ENCODE data around the gene LCLAT1. TPM values are rescaled to one million over a fixed set of nuclear protein-coding genes. Genes with fewer than 3 reads are reported as not detected.

LCLAT1 gene
- total RNA-seq, 1 experiment from 2014 or later, result 32.9 TPM

DNA sequence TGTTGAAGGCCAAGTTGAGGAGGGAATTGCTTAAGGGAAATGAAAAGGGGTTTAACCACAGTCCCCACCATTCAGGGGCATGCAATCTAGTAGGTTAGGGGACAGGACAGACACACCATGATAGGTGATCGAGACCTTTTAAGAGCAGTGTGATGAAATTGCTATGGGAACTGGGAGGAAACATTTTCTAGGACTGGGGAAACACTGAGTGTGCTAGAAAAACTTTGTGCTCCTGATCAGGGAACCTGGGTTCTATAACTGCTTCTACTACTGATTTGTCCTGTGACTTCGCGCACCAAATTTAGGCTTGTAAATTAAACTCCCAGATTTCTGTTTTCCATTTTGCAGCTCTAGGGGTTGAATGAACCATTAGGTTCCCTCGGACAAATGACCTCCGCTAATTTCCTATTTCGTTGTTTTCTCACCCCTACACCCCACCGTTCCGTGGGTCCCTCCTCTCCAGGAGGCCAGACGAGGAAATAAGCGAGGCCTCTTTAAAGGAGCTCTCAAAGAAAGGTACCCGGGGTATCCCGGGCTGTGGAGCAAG, 371 bp upstream of the LCLAT1 start:
- Histone ChIP-seq H3K4me2 (ENCODE audit: insufficient read depth, insufficient read length, low read length) (peak overlapping the region; percentile 58), H3K23me2 (ENCODE audit: insufficient read length, low read depth, low read length, poor library complexity, severe bottlenecking) (peaks cover 4% of the 10 kb centered on the region), H2BK5ac (ENCODE audit: insufficient read length, low read length) (no peak overlapping the region), H3K4ac (ENCODE audit: low read depth, low read length) (no peak overlapping the region), H2BK20ac (ENCODE audit: low read depth, low read length, poor library complexity, severe bottlenecking) (no peak overlapping the region), H3K79me1 (ENCODE audit: insufficient read depth, low read depth, low read length, poor library complexity, severe bottlenecking) (peaks cover 2% of the 10 kb centered on the region), H2AK5ac (ENCODE audit: insufficient read length, low read length) (no peak overlapping the region), H3T11ph (ENCODE audit: low read length) (no peak overlapping the region), H3K27ac (ENCODE audit: insufficient read length, low read depth, low read length) (no peak overlapping the region), H3K27me3 (ENCODE audit: insufficient read depth, low read length) (no peaks in the 10 kb centered on the region), H4K91ac (ENCODE audit: insufficient read length, low read depth, low read length) (no peak overlapping the region), H3K18ac (ENCODE audit: insufficient read length, low read depth, low read length) (peak overlapping the region; percentile 43), H2BK120ac (ENCODE audit: low read depth, low read length, poor library complexity, severe bottlenecking) (no peak overlapping the region), H4K20me1 (ENCODE audit: control insufficient read depth, insufficient read depth, insufficient read length) (no peaks in the 10 kb centered on the region), H3K23ac (ENCODE audit: insufficient read length, low read depth, low read length) (no peak overlapping the region), H4K8ac (replicated peaks; ENCODE audit: insufficient read length, low read depth, low read length) (no peak overlapping the region), H3K56ac (ENCODE audit: insufficient read length, low read depth, low read length) (no peak overlapping the region), H2BK12ac (ENCODE audit: insufficient read length, low read depth, low read length) (no peak overlapping the region), H3K9me3 (ENCODE audit: control insufficient read depth, low read depth, low read length) (no peaks in the 10 kb centered on the region), H4K5ac (ENCODE audit: insufficient read length, low read depth, low read length) (no peak overlapping the region), H3K14ac (ENCODE audit: insufficient read depth, low read length) (no peak overlapping the region), H2AFZ (ENCODE audit: low read length) (no peak overlapping the region), H3K9ac (ENCODE audit: extremely low read depth, insufficient read length, low read length) (peak overlapping the region; percentile 36), H3K79me2 (ENCODE audit: insufficient read depth, low read length) (peaks cover 9% of the 10 kb centered on the region; the same call in 1 of the 2 replicates), H3K4me1 (ENCODE audit: insufficient read depth, low read length) (no peaks in the 10 kb centered on the region), H2BK15ac (ENCODE audit: low read depth, low read length) (no peak overlapping the region)
- Mint-ChIP-seq H3K9me3 (no peaks in the 10 kb centered on the region), H3K36me3 (ENCODE audit: insufficient read depth in 1 of 3, low read depth in 3 of 3) (0 out of 7 replicates have a peak, but pooled peaks cover 0 to 6% (median 1%) of the 10 kb centered on the region in 3 experiments), H3K27me3 (ENCODE audit: low read depth) (peaks cover 13% of the 10 kb centered on the region), H3K27ac (peak overlapping the region in 2 of 3 experiments; percentile 94 to 99; a peak in 4 of 7 replicates), H3K4me3 (peak overlapping the region; percentile 87 to 92), H3K4me1 (peaks cover 19 to 21% of the 10 kb centered on the region in 2 experiments)
- no peak for DNase-seq
- TF ChIP-seq, protein P1, sequence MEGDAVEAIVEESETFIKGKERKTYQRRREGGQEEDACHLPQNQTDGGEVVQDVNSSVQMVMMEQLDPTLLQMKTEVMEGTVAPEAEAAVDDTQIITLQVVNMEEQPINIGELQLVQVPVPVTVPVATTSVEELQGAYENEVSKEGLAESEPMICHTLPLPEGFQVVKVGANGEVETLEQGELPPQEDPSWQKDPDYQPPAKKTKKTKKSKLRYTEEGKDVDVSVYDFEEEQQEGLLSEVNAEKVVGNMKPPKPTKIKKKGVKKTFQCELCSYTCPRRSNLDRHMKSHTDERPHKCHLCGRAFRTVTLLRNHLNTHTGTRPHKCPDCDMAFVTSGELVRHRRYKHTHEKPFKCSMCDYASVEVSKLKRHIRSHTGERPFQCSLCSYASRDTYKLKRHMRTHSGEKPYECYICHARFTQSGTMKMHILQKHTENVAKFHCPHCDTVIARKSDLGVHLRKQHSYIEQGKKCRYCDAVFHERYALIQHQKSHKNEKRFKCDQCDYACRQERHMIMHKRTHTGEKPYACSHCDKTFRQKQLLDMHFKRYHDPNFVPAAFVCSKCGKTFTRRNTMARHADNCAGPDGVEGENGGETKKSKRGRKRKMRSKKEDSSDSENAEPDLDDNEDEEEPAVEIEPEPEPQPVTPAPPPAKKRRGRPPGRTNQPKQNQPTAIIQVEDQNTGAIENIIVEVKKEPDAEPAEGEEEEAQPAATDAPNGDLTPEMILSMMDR (conservative IDR thresholded peaks at IDR 0.05), result no peak
- no CpG with 5 or more reads among the region's 12 CpGs for WGBS (ENCODE audit: extremely low coverage, insufficient read length, low lambda C conversion rate)

Measured in H9 (cell line).